ENCODE data around the gene SHISAL1. TPM values are rescaled to one million over a fixed set of nuclear protein-coding genes. Genes with fewer than 3 reads are reported as not detected.

Gene SHISAL1
- total RNA-seq (1 to 10 TPM; 1.0 to 5.8 (median 1.3) TPM), polyA plus RNA-seq (1.3 TPM)
- long read RNA-seq, donor 1: 0 reads
- long read RNA-seq, donor 2: 0 reads
- long read RNA-seq, donor 3, partial matches to known transcripts: 0 of 12 reads
- long read RNA-seq, donor 3, other reads (novel, unspliced or antisense): 12 of 12 reads
- long read RNA-seq, donor 4: 0 reads

- Histone ChIP-seq H3K9me3 (ENCODE audit: control insufficient read depth, low read length) (no peaks in the 10 kb centered on the region), H3K4me1 (ENCODE audit: control insufficient read depth, insufficient read depth, low read length) (no peaks in the 10 kb centered on the region), H3K27ac (ENCODE audit: low read length) (no peak within 1 kb of the TSS), H3K27me3 (ENCODE audit: control insufficient read depth, insufficient read depth) (no peaks in the 10 kb centered on the region), H3K4me3 (ENCODE audit: low read length) (no peak within 1 kb of the TSS)
- WGBS: 92% methylated on average over 12 of the region's 12 CpGs
- DNase-seq (peak in 1 of 3 donors; percentile 35), ATAC-seq (no peak)
- intact Hi-C loops (cut with DNase I): no loop called here
Observed at GRCh38 chr22:44312766-44313165, at the start of gene SHISAL1. Gene SHISAL1, minus strand, starts transcription at chr22:44312951. Its CDS starts 12,006 bp downstream, at chr22:44300945.

DNA sequence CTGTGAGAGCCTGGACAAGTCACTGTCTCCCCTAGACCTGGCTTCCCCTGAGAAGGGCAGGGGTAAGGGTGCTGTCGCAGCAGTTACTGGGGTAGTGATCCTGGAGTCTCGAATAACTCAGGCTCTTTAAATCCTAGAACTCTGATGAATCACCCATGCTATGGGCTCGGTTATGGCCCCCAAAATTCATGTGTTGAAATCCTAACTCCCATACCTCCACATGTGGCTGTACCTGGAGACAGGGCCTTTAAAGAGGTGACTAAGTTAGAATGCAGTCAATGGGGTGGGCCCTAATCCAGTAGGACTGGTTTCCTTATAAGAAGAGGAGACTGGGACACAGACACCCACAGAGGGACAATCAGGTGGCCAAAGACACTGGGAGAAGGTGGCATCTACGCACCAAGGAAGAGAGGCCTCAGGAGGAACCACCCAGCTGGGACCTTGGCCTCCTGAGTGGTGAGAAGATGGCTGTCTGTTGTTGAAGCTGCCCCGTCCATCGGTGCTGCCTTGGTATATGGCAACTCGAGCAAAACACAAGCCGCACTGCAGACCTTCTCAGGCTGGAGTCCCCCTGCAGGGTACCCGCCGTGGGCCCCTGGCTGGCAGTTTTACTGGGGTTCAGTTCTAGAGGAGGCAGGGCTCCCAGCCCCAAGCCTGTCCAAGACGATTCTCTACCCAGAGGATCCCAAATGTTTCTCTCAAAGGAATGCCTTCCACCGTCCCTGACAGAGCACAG is 48.8 kb upstream of the SHISAL1 start:
- H3K4me1 ChIP-seq (ENCODE audit: control insufficient read depth, insufficient read depth, low read length): peaks cover 10% of the 10 kb centered on the region
- ATAC-seq: no peak
- H3K4me3 ChIP-seq (ENCODE audit: low read length): no peak overlapping the region
- peak overlapping the region; percentile 3 for H3K27ac ChIP-seq (ENCODE audit: low read length)
- DNase-seq: peak; percentile 10 to 49 (median 33)
- no peaks in the 10 kb centered on the region for H3K27me3 ChIP-seq (ENCODE audit: control insufficient read depth, insufficient read depth)
- 81% methylated on average over 12 of the region's 12 CpGs for WGBS
- no peaks in the 10 kb centered on the region for H3K9me3 ChIP-seq (ENCODE audit: control insufficient read depth, low read length)
- intact Hi-C loops (cut with DNase I): no loop called here

DNA sequence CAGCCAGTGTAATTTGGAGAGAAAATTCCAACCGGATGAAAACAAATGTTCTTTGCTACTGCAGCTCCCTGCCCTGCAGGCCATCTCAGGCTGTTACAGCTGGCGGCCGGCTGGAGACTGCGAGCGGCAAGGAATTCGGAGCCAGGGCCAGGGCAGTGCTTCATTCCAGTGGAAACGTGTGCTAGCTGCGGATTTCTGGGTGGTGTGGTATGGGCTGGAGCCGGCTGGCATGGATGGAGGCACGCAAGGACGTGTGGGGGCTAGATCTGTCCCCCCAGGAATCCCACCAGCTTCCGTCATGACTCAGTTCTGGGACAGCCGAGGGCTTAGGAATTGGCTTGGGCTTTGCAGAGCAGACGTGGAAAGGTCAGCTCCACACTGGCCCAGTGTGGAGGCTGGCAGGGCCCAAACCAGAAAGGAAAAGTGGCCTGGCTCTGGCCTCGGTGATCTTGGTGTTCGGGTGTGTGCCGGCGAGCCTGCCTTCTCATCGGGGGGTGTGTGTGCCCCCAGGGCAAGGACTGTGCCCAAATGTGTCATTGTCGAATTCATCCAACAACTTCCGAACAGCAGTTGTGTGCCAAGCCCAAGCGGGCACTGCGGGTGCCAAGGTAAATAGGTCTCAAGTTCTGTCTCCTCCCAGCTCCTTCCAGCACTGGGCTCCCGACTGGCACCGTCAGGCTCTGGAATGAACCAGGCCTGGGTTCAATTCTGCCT is 48.1 kb upstream of the SHISAL1 start:
- Histone ChIP-seq H3K27ac (ENCODE audit: low read length) (peak overlapping the region; percentile 3), H3K4me3 (ENCODE audit: low read length) (no peak overlapping the region), H3K9me3 (ENCODE audit: control insufficient read depth, low read length) (no peaks in the 10 kb centered on the region), H3K4me1 (ENCODE audit: control insufficient read depth, insufficient read depth, low read length) (peaks cover 10% of the 10 kb centered on the region), H3K27me3 (ENCODE audit: control insufficient read depth, insufficient read depth) (no peaks in the 10 kb centered on the region)
- peak; percentile 43 to 48 for ATAC-seq
- WGBS: 54% methylated on average over 25 of the region's 25 CpGs
- intact Hi-C loops (cut with DNase I): no loop called here
- DNase-seq: peak; percentile 83 to 90 (median 86)

- Histone ChIP-seq H3K27ac (ENCODE audit: low read length) (no peak overlapping the region), H3K9me3 (ENCODE audit: control insufficient read depth, low read length) (no peaks in the 10 kb centered on the region), H3K4me1 (ENCODE audit: control insufficient read depth, insufficient read depth, low read length) (peaks cover 10% of the 10 kb centered on the region), H3K4me3 (ENCODE audit: low read length) (no peak overlapping the region), H3K27me3 (ENCODE audit: control insufficient read depth, insufficient read depth) (no peaks in the 10 kb centered on the region)
- 71% methylated on average over 12 of the region's 12 CpGs for WGBS
- ATAC-seq (no peak), DNase-seq (no peak)
- intact Hi-C loops (cut with DNase I): no loop called here
Observed at GRCh38 chr22:44360306-44360667, 47.5 kb upstream of the SHISAL1 start.

- peaks cover 10% of the 10 kb centered on the region for H3K4me1 ChIP-seq (ENCODE audit: control insufficient read depth, insufficient read depth, low read length)
- intact Hi-C loops (cut with DNase I): no loop called here
- H3K27me3 ChIP-seq (ENCODE audit: control insufficient read depth, insufficient read depth): no peaks in the 10 kb centered on the region
- peak in 1 of 3 donors; percentile 32 for DNase-seq
- no peak for ATAC-seq
- no peaks in the 10 kb centered on the region for H3K9me3 ChIP-seq (ENCODE audit: control insufficient read depth, low read length)
- 86% methylated on average over 13 of the region's 13 CpGs for WGBS
- no peak overlapping the region for H3K27ac ChIP-seq (ENCODE audit: low read length)
- no peak overlapping the region for H3K4me3 ChIP-seq (ENCODE audit: low read length)
Observed at GRCh38 chr22:44359496-44360110, 46.9 kb upstream of the SHISAL1 start.

GRCh38 chr22:44358709-44359440 is 46.1 kb upstream of the SHISAL1 start:
- Histone ChIP-seq H3K4me3 (ENCODE audit: low read length) (no peak overlapping the region), H3K9me3 (ENCODE audit: control insufficient read depth, low read length) (no peaks in the 10 kb centered on the region), H3K27ac (ENCODE audit: low read length) (no peak overlapping the region), H3K27me3 (ENCODE audit: control insufficient read depth, insufficient read depth) (no peaks in the 10 kb centered on the region), H3K4me1 (ENCODE audit: control insufficient read depth, insufficient read depth, low read length) (peaks cover 4% of the 10 kb centered on the region)
- intact Hi-C loops (cut with DNase I): no loop called here
- WGBS: 84% methylated on average over 17 of the region's 17 CpGs
- DNase-seq (peak in 2 of 3 donors; percentile 44 to 54), ATAC-seq (no peak)

DNA sequence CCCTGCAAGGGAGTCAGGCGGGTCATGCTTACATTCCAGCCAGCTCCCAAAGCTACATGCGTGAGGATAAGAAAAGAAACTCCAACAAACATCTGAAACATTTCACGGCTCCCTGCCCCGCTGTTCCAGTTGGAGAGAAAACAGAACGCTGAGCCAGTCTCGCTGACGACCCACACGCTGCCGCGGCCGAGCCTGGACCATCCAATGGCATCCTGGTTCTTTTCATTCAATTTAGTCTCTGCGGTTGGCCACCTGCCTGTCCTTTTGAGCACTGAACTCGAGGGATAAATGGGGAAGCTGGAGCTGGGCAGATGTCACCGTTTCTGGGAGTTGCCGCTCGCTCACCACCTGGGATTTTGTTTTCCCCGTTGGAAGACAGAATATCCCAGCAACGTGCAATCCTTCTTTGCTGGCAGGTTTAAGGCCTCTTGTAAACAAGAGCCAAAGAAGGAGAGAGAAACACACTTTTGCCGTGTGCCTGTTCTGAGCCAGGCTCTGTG is 45.3 kb upstream of the SHISAL1 start:
- DNase-seq (peak; percentile 74 to 89 (median 85)), ATAC-seq (peak; percentile 46 to 63)
- Histone ChIP-seq H3K27me3 (ENCODE audit: control insufficient read depth, insufficient read depth) (no peaks in the 10 kb centered on the region), H3K4me3 (ENCODE audit: low read length) (no peak overlapping the region), H3K9me3 (ENCODE audit: control insufficient read depth, low read length) (no peaks in the 10 kb centered on the region), H3K4me1 (ENCODE audit: control insufficient read depth, insufficient read depth, low read length) (peaks cover 4% of the 10 kb centered on the region), H3K27ac (ENCODE audit: low read length) (peak overlapping the region; percentile 15)
- intact Hi-C loops (cut with DNase I): no loop called here
- WGBS: 31% methylated on average over 19 of the region's 19 CpGs

GRCh38 chr22:44357296-44357965 is 44.7 kb upstream of the SHISAL1 start:
- H3K9me3 ChIP-seq (ENCODE audit: control insufficient read depth, low read length): no peaks in the 10 kb centered on the region
- no peak overlapping the region for H3K27ac ChIP-seq (ENCODE audit: low read length)
- no peaks in the 10 kb centered on the region for H3K4me1 ChIP-seq (ENCODE audit: control insufficient read depth, insufficient read depth, low read length)
- ATAC-seq (no peak), DNase-seq (no peak)
- WGBS: 61% methylated on average over 10 of the region's 10 CpGs
- intact Hi-C loops (cut with DNase I): no loop called here
- H3K27me3 ChIP-seq (ENCODE audit: control insufficient read depth, insufficient read depth): no peaks in the 10 kb centered on the region
- H3K4me3 ChIP-seq (ENCODE audit: low read length): no peak overlapping the region

- 81% methylated on average over 4 of the region's 4 CpGs for WGBS
- no peaks in the 10 kb centered on the region for H3K4me1 ChIP-seq (ENCODE audit: control insufficient read depth, insufficient read depth, low read length)
- H3K27ac ChIP-seq (ENCODE audit: low read length): no peak overlapping the region
- no peaks in the 10 kb centered on the region for H3K27me3 ChIP-seq (ENCODE audit: control insufficient read depth, insufficient read depth)
- H3K4me3 ChIP-seq (ENCODE audit: low read length): no peak overlapping the region
- no peak for ATAC-seq
- no peaks in the 10 kb centered on the region for H3K9me3 ChIP-seq (ENCODE audit: control insufficient read depth, low read length)
- intact Hi-C loops (cut with DNase I): no loop called here
- peak in 2 of 3 donors; percentile 23 to 40 for DNase-seq
Observed at GRCh38 chr22:44355716-44356070, 42.9 kb upstream of the SHISAL1 start.

GRCh38 chr22:44354288-44354687 is 41.5 kb upstream of the SHISAL1 start:
- 82% methylated on average over 7 of the region's 7 CpGs for WGBS
- Histone ChIP-seq H3K27me3 (ENCODE audit: control insufficient read depth, insufficient read depth) (no peaks in the 10 kb centered on the region), H3K4me3 (ENCODE audit: low read length) (no peak overlapping the region), H3K9me3 (ENCODE audit: control insufficient read depth, low read length) (no peaks in the 10 kb centered on the region), H3K4me1 (ENCODE audit: control insufficient read depth, insufficient read depth, low read length) (no peaks in the 10 kb centered on the region), H3K27ac (ENCODE audit: low read length) (no peak overlapping the region)
- intact Hi-C loops (cut with DNase I): no loop called here
- DNase-seq (peak in 2 of 3 donors; percentile 4 to 22), ATAC-seq (no peak)

Measured in right cardiac atrium (tissue), 5 donors.